Gastrocnemius medialis (tissue), 4 donors: Measurements from ENCODE around the gene PLLP. TPM values are rescaled to one million over a fixed set of nuclear protein-coding genes. Genes with fewer than 3 reads are reported as not detected.

Experiments used
- ATAC-seq, 2 donors: fragments of 150-250 bp; one replicate each; pipeline ENCODE4 v1.9.1; 2016
- DNase-seq, 2 donors: peaks; one replicate each; pipeline ENCODE4 v3.0.0-alpha.2; 2019
- H3K27ac ChIP-seq, 4 donors: fragments of 200-600 bp; sonication (generic); 1 replicate in 1 of 4; 2 replicates in 3 of 4; pipeline ENCODE4 v1.5.1; 2016 to 2018; ENCODE audit warnings: mild to moderate bottlenecking in 2 of 4, moderate library complexity in 1 of 4
- H3K27me3 ChIP-seq, 3 donors: fragments of 200-600 bp; sonication (generic) in 2 of 3; 1 replicate in 1 of 3; 2 replicates in 2 of 3; pipeline versions ENCODE4 v1.5.1 to v1.6.0; 2016 to 2019; ENCODE audit warnings: mild to moderate bottlenecking in 1 of 3, moderate library complexity in 1 of 3
- H3K36me3 ChIP-seq, 2 donors: fragments of 200-600 bp; sonication (generic) in 1 of 2; one replicate each; pipeline ENCODE4 v1.5.1; 2017 to 2018
- H3K4me1 ChIP-seq, 2 donors: fragments of 200-600 bp; sonication (generic) in 1 of 2; one replicate each; pipeline ENCODE4 v1.5.1; 2016 to 2017; ENCODE audit warnings: mild to moderate bottlenecking in 2 of 2
- H3K4me3 ChIP-seq, 4 donors: fragments of 200-600 bp; sonication (generic) in 3 of 4; 1 replicate in 1 of 4; 2 replicates in 3 of 4; pipeline ENCODE4 v1.5.1; 2016 to 2019; ENCODE audit warnings: mild to moderate bottlenecking in 2 of 4
- H3K9me3 ChIP-seq, 3 donors: fragments of 200-600 bp; sonication (generic) in 2 of 3; 1 replicate in 1 of 3; 2 replicates in 2 of 3; pipeline ENCODE4 v1.5.1; 2016 to 2019
- CTCF ChIP-seq, 5 experiments: fragments of 450-650 bp in 3 of 5; fragments of 200-600 bp in 2 of 5; sonication (generic) in 2 of 5; IDR thresholded peaks in 4 of 5; conservative IDR thresholded peaks in 1 of 5; 1 replicate in 4 of 5; 2 replicates in 1 of 5; pipeline ENCODE4 v1.5.1; 2016 to 2019; ENCODE audit warnings: antibody characterized with exemption in 5 of 5, mild to moderate bottlenecking in 3 of 5, moderate library complexity in 3 of 5
- POLR2A ChIP-seq, 2 donors: fragments of 450-650 bp; IDR thresholded peaks; one replicate each; pipeline ENCODE4 v1.6.1; 2017; ENCODE audit warnings: antibody characterized with exemption in 2 of 2, mild to moderate bottlenecking in 2 of 2, moderate library complexity in 2 of 2
- in situ Hi-C, 4 donors: fragments of 200-750 bp; cut with MboI; loops; one replicate each; pipeline versions ENCODE4 v1.15.0 to v1.8.0; 2017; ENCODE audit warnings: low sequenced_read_pairs in 4 of 4
- intact Hi-C: fragments of 100-400 bp; cut with DNase I; formaldehyde crosslinking; loops from one replicate; pipeline ENCODE4 v1.15.1; 2023; ENCODE audit warnings: low total_unique reads
- total RNA-seq, 4 donors: library from RNA; depleted of rRNA; stranded (reverse); fragments of >200 nt; gene quantifications; one replicate each; pipeline versions ENCODE4 v1.1.0 to v1.2.3, GENCODE V29; 2016

PLLP gene, protein sequence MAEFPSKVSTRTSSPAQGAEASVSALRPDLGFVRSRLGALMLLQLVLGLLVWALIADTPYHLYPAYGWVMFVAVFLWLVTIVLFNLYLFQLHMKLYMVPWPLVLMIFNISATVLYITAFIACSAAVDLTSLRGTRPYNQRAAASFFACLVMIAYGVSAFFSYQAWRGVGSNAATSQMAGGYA
- 1 to 10 TPM; 1.2 to 6.2 (median 4.7) TPM for total RNA-seq

GRCh38 chr16:57284209-57284951 is at the start of gene PLLP:
Gene PLLP, minus strand, starts transcription at chr16:57284672. Its CDS starts 132 bp downstream, at chr16:57284540.
- H3K4me1 ChIP-seq: peaks cover 0 to 4% of the 10 kb centered on the region in 2 donors
- DNase-seq: no peak
- H3K4me3 ChIP-seq: peak within 1 kb of the TSS; percentile 55 to 76 (median 61)
- peaks cover 12 to 22% (median 17%) of the 10 kb centered on the region in 3 donors for H3K27me3 ChIP-seq
- H3K9me3 ChIP-seq: no peaks in the 10 kb centered on the region
- H3K36me3 ChIP-seq: no peaks in the 10 kb centered on the region
- H3K27ac ChIP-seq: peak within 1 kb of the TSS in 1 of 4 donors; percentile 28
- intact Hi-C loops: no loop called here
- in situ Hi-C loops: no loop called here
- ATAC-seq: peak; percentile 36 to 72
- TF ChIP-seq POLR2A (IDR thresholded peaks at IDR 0.05): no peak
- no peak for TF ChIP-seq CTCF (IDR thresholded peaks at IDR 0.05 in 4 of 5, conservative IDR thresholded peaks at IDR 0.05 in 1 of 5)

- DNase-seq (no peak), ATAC-seq (no peak)
- no peak for TF ChIP-seq POLR2A (IDR thresholded peaks at IDR 0.05)
- TF ChIP-seq CTCF (IDR thresholded peaks at IDR 0.05 in 4 of 5, conservative IDR thresholded peaks at IDR 0.05 in 1 of 5): no peak
- Histone ChIP-seq H3K9me3 (no peaks in the 10 kb centered on the region), H3K36me3 (no peaks in the 10 kb centered on the region), H3K4me3 (no peak overlapping the region), H3K4me1 (no peaks in the 10 kb centered on the region), H3K27ac (no peak overlapping the region), H3K27me3 (peaks cover 0 to 3% (median 0%) of the 10 kb centered on the region in 3 donors)
- intact Hi-C loops (no loop called here), in situ Hi-C loops (no loop called here)
Observed at GRCh38 chr16:57333402-57333801, 48.9 kb upstream of the PLLP start.

GRCh38 chr16:57331355-57331754 is 46.9 kb upstream of the PLLP start:
- Histone ChIP-seq H3K9me3 (no peaks in the 10 kb centered on the region), H3K36me3 (no peaks in the 10 kb centered on the region), H3K27ac (no peak overlapping the region), H3K4me1 (no peaks in the 10 kb centered on the region), H3K4me3 (no peak overlapping the region), H3K27me3 (peaks cover 0 to 3% (median 0%) of the 10 kb centered on the region in 3 donors)
- DNase-seq (no peak), ATAC-seq (no peak)
- intact Hi-C loops: no loop called here
- no peak for TF ChIP-seq POLR2A (IDR thresholded peaks at IDR 0.05)
- TF ChIP-seq CTCF (IDR thresholded peaks at IDR 0.05 in 4 of 5, conservative IDR thresholded peaks at IDR 0.05 in 1 of 5): no peak
- in situ Hi-C loops: no loop called here

- Histone ChIP-seq H3K36me3 (no peaks in the 10 kb centered on the region), H3K4me1 (no peaks in the 10 kb centered on the region), H3K27ac (no peak overlapping the region), H3K27me3 (peaks cover 0 to 3% (median 0%) of the 10 kb centered on the region in 3 donors), H3K9me3 (no peaks in the 10 kb centered on the region), H3K4me3 (no peak overlapping the region)
- no peak for TF ChIP-seq POLR2A (IDR thresholded peaks at IDR 0.05)
- DNase-seq (no peak), ATAC-seq (no peak)
- in situ Hi-C loops (no loop called here), intact Hi-C loops (no loop called here)
Observed at GRCh38 chr16:57329718-57330327, 45.4 kb upstream of the PLLP start.

DNA sequence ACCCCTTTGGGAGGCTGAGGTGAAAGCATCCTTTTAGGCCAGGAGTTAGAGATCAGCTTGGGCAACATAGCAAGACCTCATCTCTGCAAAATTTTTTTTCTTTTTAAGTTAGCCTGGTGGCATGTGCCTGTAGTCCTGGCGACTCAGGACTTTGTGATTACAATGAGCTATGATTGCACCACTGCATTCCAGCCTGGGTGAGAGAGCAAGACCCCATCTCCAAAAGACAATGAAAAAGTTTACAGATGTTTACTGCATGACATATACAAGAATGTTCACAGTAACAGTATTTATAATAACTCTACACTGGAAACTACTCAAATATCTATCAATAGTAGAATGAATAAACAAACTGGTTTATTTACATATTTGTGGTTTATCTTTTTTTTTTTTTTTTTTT is 41.0 kb upstream of the PLLP start:
- DNase-seq: no peak
- TF ChIP-seq CTCF (IDR thresholded peaks at IDR 0.05 in 4 of 5, conservative IDR thresholded peaks at IDR 0.05 in 1 of 5): no peak
- no peak for TF ChIP-seq POLR2A (IDR thresholded peaks at IDR 0.05)
- in situ Hi-C loops (no loop called here), intact Hi-C loops (no loop called here)
- no peak overlapping the region for H3K27ac ChIP-seq
- no peaks in the 10 kb centered on the region for H3K36me3 ChIP-seq
- H3K4me3 ChIP-seq: no peak overlapping the region
- H3K27me3 ChIP-seq: peaks cover 0 to 3% (median 0%) of the 10 kb centered on the region in 3 donors
- no peaks in the 10 kb centered on the region for H3K9me3 ChIP-seq
- no peaks in the 10 kb centered on the region for H3K4me1 ChIP-seq
- no peak for ATAC-seq
